Measurements from ENCODE around the gene TBC1D22A.
"Not testable (repeated sequence)": the region's sequence is repeated elsewhere in the genome, so short reads cannot be mapped to it uniquely, and the experiment has no call there.

Gene TBC1D22A

GRCh38 chr22:47131632-47132427, 369.4 kb downstream of the TBC1D22A start:
- DNase-seq = no peak

GRCh38 chr22:47132428-47132825, 370.0 kb downstream of the TBC1D22A start:
- DNase-seq = no peak

- no peak for DNase-seq
Observed at GRCh38 chr22:47133061-47133969, 370.9 kb downstream of the TBC1D22A start.

GRCh38 chr22:47134222-47134621, 371.8 kb downstream of the TBC1D22A start:
- no peak for DNase-seq

GRCh38 chr22:47135338-47135737, 372.9 kb downstream of the TBC1D22A start:
- no peak for DNase-seq

- DNase-seq = no peak
Observed at GRCh38 chr22:47136050-47136449, 373.6 kb downstream of the TBC1D22A start.

GRCh38 chr22:47136671-47137070, 374.2 kb downstream of the TBC1D22A start:
- no peak for DNase-seq

GRCh38 chr22:47139013-47139789, 376.8 kb downstream of the TBC1D22A start:
- no peak for DNase-seq

GRCh38 chr22:47139790-47140119, 377.3 kb downstream of the TBC1D22A start:
- DNase-seq = no peak

- DNase-seq = not testable (repeated sequence)
Observed at GRCh38 chr22:47140975-47141374, 378.5 kb downstream of the TBC1D22A start.

GRCh38 chr22:47142427-47143046, 380.1 kb downstream of the TBC1D22A start:
- DNase-seq = no peak

GRCh38 chr22:47143249-47143938, 380.9 kb downstream of the TBC1D22A start:
- DNase-seq = no peak

GRCh38 chr22:47144076-47144765, 381.8 kb downstream of the TBC1D22A start:
- DNase-seq = no peak

- DNase-seq = no peak
Observed at GRCh38 chr22:47144791-47145425, 382.5 kb downstream of the TBC1D22A start.

GRCh38 chr22:47145883-47146282, 383.4 kb downstream of the TBC1D22A start:
- DNase-seq = no peak

- DNase-seq = no peak
Observed at GRCh38 chr22:47146391-47146790, 383.9 kb downstream of the TBC1D22A start.

- DNase-seq = no peak
Observed at GRCh38 chr22:47146941-47147340, 384.5 kb downstream of the TBC1D22A start.

GRCh38 chr22:47147572-47147971, 385.1 kb downstream of the TBC1D22A start:
- DNase-seq = no peak

- DNase-seq = no peak
Observed at GRCh38 chr22:47148510-47148909, 386.1 kb downstream of the TBC1D22A start.

- no peak for DNase-seq
Observed at GRCh38 chr22:47148956-47149728, 386.7 kb downstream of the TBC1D22A start.

All from NCI-H748 treated with DMSO at 0.1 percent for 48 hours (cell line).